Activated CD8-positive, alpha-beta memory T cell treated with anti-CD3 and anti-CD28 coated beads for 36 hours (primary cell): ENCODE results near the gene CFAP100. TPM values are rescaled to one million over a fixed set of nuclear protein-coding genes. Genes with fewer than 3 reads are reported as not detected.

ENCODE experiments used
- CTCF ChIA-PET: fragments of 350-600 bp; sonication (Branson Sonifier 250); formaldehyde crosslinking; loops from one replicate; lab custom pipeline; 2021; ENCODE audit warnings: antibody characterized with exemption; lab: Charles Lee
- POLR2A ChIA-PET: fragments of 350-600 bp; sonication (Branson Sonifier 250); formaldehyde crosslinking; loops from one replicate; lab custom pipeline; 2021; ENCODE audit warnings: antibody characterized with exemption; lab: Charles Lee
- total RNA-seq, 2 experiments: library from RNA; stranded (reverse); gene quantifications; one replicate each; pipeline ENCODE4 v1.2.3, GENCODE V29; 2021

Gene CFAP100
- total RNA-seq, 2 experiments from 2014 or later: not detected

- POLR2A ChIA-PET: no interaction called here
- CTCF ChIA-PET: no interaction called here
Observed at GRCh38 chr3:126416943-126417342, 22.2 kb downstream of the CFAP100 start.

GRCh38 chr3:126417515-126417914 lies 22.8 kb downstream of the CFAP100 start:
- ChIA-PET CTCF (no interaction called here), POLR2A (no interaction called here)

GRCh38 chr3:126417981-126418530 lies 23.3 kb downstream of the CFAP100 start:
- ChIA-PET CTCF (no interaction called here), POLR2A (no interaction called here)

- POLR2A ChIA-PET: no interaction called here
- CTCF ChIA-PET: no interaction called here
Observed at GRCh38 chr3:126418661-126419131, 24.0 kb downstream of the CFAP100 start.

- CTCF ChIA-PET: no interaction called here
- POLR2A ChIA-PET: no interaction called here
Observed at GRCh38 chr3:126419151-126419703, 24.5 kb downstream of the CFAP100 start.

GRCh38 chr3:126419886-126420786 lies 25.4 kb downstream of the CFAP100 start:
- CTCF ChIA-PET: no interaction called here
- POLR2A ChIA-PET: no interaction called here

- ChIA-PET POLR2A (no interaction called here), CTCF (no interaction called here)
Observed at GRCh38 chr3:126421573-126422119, 26.9 kb downstream of the CFAP100 start.

- ChIA-PET CTCF (no interaction called here), POLR2A (no interaction called here)
Observed at GRCh38 chr3:126422121-126422520, 27.4 kb downstream of the CFAP100 start.

GRCh38 chr3:126422571-126423091 lies 27.9 kb downstream of the CFAP100 start:
- ChIA-PET POLR2A (no interaction called here), CTCF (no interaction called here)

- ChIA-PET CTCF (no interaction called here), POLR2A (no interaction called here)
Observed at GRCh38 chr3:126423191-126424038, 28.7 kb downstream of the CFAP100 start.

- ChIA-PET POLR2A (no interaction called here), CTCF (no interaction called here)
Observed at GRCh38 chr3:126424039-126424717, 29.5 kb downstream of the CFAP100 start.

GRCh38 chr3:126424751-126425150 lies 30.0 kb downstream of the CFAP100 start:
- ChIA-PET CTCF (no interaction called here), POLR2A (no interaction called here)

GRCh38 chr3:126431103-126431534 lies 36.4 kb downstream of the CFAP100 start:
- CTCF ChIA-PET: no interaction called here
- POLR2A ChIA-PET: no interaction called here

GRCh38 chr3:126432361-126433104 lies 37.8 kb downstream of the CFAP100 start:
- CTCF ChIA-PET: no interaction called here
- POLR2A ChIA-PET: no interaction called here

- ChIA-PET CTCF (no interaction called here), POLR2A (no interaction called here)
Observed at GRCh38 chr3:126433105-126433430, 38.4 kb downstream of the CFAP100 start.

- POLR2A ChIA-PET: no interaction called here
- CTCF ChIA-PET: no interaction called here
Observed at GRCh38 chr3:126433496-126434263, 39.0 kb downstream of the CFAP100 start.

- ChIA-PET CTCF (no interaction called here), POLR2A (no interaction called here)
Observed at GRCh38 chr3:126434264-126434590, 39.5 kb downstream of the CFAP100 start.
